ENCODE measurements around the gene CSRP3.

Gene CSRP3

GRCh38 chr11:19185036-19185435 lies 16.7 kb downstream of the CSRP3 start:
- Histone ChIP-seq H3K36me3 (ENCODE audit: control insufficient read depth in 2 of 2, insufficient read depth in 1 of 2, low read length in 2 of 2) (no peaks in the 10 kb centered on the region), H3K9me3 (ENCODE audit: control insufficient read depth, insufficient read depth, low read depth, low read length) (no peaks in the 10 kb centered on the region), H3K27ac (ENCODE audit: extremely low read depth, low read depth, low read length) (no peak overlapping the region), H3K4me1 (ENCODE audit: control insufficient read depth, insufficient read depth, low read length) (no peaks in the 10 kb centered on the region), H3K4me3 (ENCODE audit: low read depth, low read length) (no peak overlapping the region)
- ChIA-PET CTCF (no interaction called here), POLR2A (no interaction called here)
- TF ChIP-seq WT1 (tag by site-specific recombination; IDR thresholded peaks at IDR 0.05), result no peak
- TF ChIP-seq ZNF701 (tag by site-specific recombination; IDR thresholded peaks at IDR 0.05), result no peak
- no peak for TF ChIP-seq ZIC2 (tag by site-specific recombination; IDR thresholded peaks at IDR 0.05)
- no peak for TF ChIP-seq PBX3 (CRISPR knock-in tag; IDR thresholded peaks at IDR 0.05)
- no peak for TF ChIP-seq ZNF280C (tag by site-specific recombination; IDR thresholded peaks at IDR 0.05)
- no peak for TF ChIP-seq ZNF37A (tag by site-specific recombination; IDR thresholded peaks at IDR 0.05)
- TF ChIP-seq AEBP2 (tag by site-specific recombination; IDR thresholded peaks at IDR 0.05; ENCODE audit: borderline replicate concordance), result no peak
- no peak for TF ChIP-seq KLF9 (tag by site-specific recombination; IDR thresholded peaks at IDR 0.05; ENCODE audit: low read depth)

GRCh38 chr11:19183646-19184045 lies 18.1 kb downstream of the CSRP3 start:
- Histone ChIP-seq H3K4me1 (ENCODE audit: control insufficient read depth, insufficient read depth, low read length) (no peaks in the 10 kb centered on the region), H3K4me3 (ENCODE audit: low read depth, low read length) (no peak overlapping the region), H3K27ac (ENCODE audit: extremely low read depth, low read depth, low read length) (no peak overlapping the region), H3K36me3 (ENCODE audit: control insufficient read depth in 2 of 2, insufficient read depth in 1 of 2, low read length in 2 of 2) (no peaks in the 10 kb centered on the region), H3K9me3 (ENCODE audit: control insufficient read depth, insufficient read depth, low read depth, low read length) (no peaks in the 10 kb centered on the region)
- CTCF ChIA-PET, result interaction anchor here (1.1 kb wide), 1 partner anchor 112 kb away, joined by 4 read pairs; no protein-coding TSS in a partner anchor
- POLR2A ChIA-PET, result no interaction called here
- no peak for TF ChIP-seq ZNF169 (tag by site-specific recombination; IDR thresholded peaks at IDR 0.05)
- TF ChIP-seq ZNF621 (tag by site-specific recombination; IDR thresholded peaks at IDR 0.05), result no peak
- no peak for TF ChIP-seq ZNF114 (tag by site-specific recombination; IDR thresholded peaks at IDR 0.05)
- TF ChIP-seq ZBTB44 (tag by site-specific recombination; IDR thresholded peaks at IDR 0.05), result no peak
- no peak for TF ChIP-seq ZNF335 (tag by site-specific recombination; conservative IDR thresholded peaks at IDR 0.05)

GRCh38 chr11:19181531-19182261 lies 20.1 kb downstream of the CSRP3 start:
- Histone ChIP-seq H3K4me3 (ENCODE audit: low read depth, low read length) (no peak overlapping the region), H3K36me3 (ENCODE audit: control insufficient read depth in 2 of 2, insufficient read depth in 1 of 2, low read length in 2 of 2) (peaks cover 0 to 11% of the 10 kb centered on the region in 2 experiments; a peak in 1 of 3 replicates), H3K4me1 (ENCODE audit: control insufficient read depth, insufficient read depth, low read length) (no peaks in the 10 kb centered on the region), H3K9me3 (ENCODE audit: control insufficient read depth, insufficient read depth, low read depth, low read length) (no peaks in the 10 kb centered on the region), H3K27ac (ENCODE audit: extremely low read depth, low read depth, low read length) (no peak overlapping the region)
- TF ChIP-seq ZNF350 (tag by site-specific recombination; IDR thresholded peaks at IDR 0.05) (no peak), ZNF311 (tag by site-specific recombination; IDR thresholded peaks at IDR 0.05; ENCODE audit: borderline replicate concordance) (no peak), ZNF501 (tag by site-specific recombination; IDR thresholded peaks at IDR 0.05) (no peak), ZSCAN30 (tag by site-specific recombination; IDR thresholded peaks at IDR 0.05) (no peak), ZNF596 (tag by site-specific recombination; IDR thresholded peaks at IDR 0.05) (no peak), ZNF701 (tag by site-specific recombination; IDR thresholded peaks at IDR 0.05) (no peak), ZNF37A (tag by site-specific recombination; IDR thresholded peaks at IDR 0.05) (no peak), ZBTB21 (tag by site-specific recombination; IDR thresholded peaks at IDR 0.05) (no peak), SETDB1 (IDR thresholded peaks at IDR 0.05; ENCODE audit: insufficient read length, low read length) (no peak), ZNF510 (tag by site-specific recombination; IDR thresholded peaks at IDR 0.05; ENCODE audit: insufficient replicate concordance) (no peak), TRIM28 (IDR thresholded peaks at IDR 0.05; ENCODE audit: borderline replicate concordance, low read length) (no peak), ZBTB26 (tag by site-specific recombination; optimal IDR thresholded peaks at IDR 0.05) (no peak)
- POLR2A ChIA-PET, result no interaction called here
- CTCF ChIA-PET, result interaction anchor here (1.5 kb wide), 1 partner anchor 104 kb away, joined by 5 read pairs; no protein-coding TSS in a partner anchor

All from HEK293 (cell line).